Mucosa of rectum (tissue), 2 donors: Measurements from ENCODE around the gene MOV10.

ENCODE experiments used
- H3K27ac ChIP-seq, 2 donors: one replicate each; pipeline ENCODE4 v1.7.0; 2013; ENCODE audit warnings: inconsistent platforms in 2 of 2, low read depth in 2 of 2, low read length in 2 of 2
- H3K27me3 ChIP-seq, 2 donors: one replicate each; pipeline ENCODE4 v1.7.0; 2013; ENCODE audit warnings: low read length in 2 of 2; ENCODE audit not compliant: control insufficient read depth in 2 of 2, insufficient read depth in 2 of 2
- H3K36me3 ChIP-seq, 2 donors: one replicate each; pipeline ENCODE4 v1.7.0; 2013; ENCODE audit warnings: low read length in 2 of 2; ENCODE audit not compliant: control insufficient read depth in 2 of 2, insufficient read depth in 2 of 2
- H3K4me1 ChIP-seq, 2 donors: one replicate each; pipeline ENCODE4 v1.7.0; 2013; ENCODE audit warnings: low read length in 2 of 2, mild to moderate bottlenecking in 1 of 2; ENCODE audit not compliant: control insufficient read depth in 2 of 2, insufficient read depth in 2 of 2
- H3K4me3 ChIP-seq, 2 donors: one replicate each; pipeline ENCODE4 v1.7.0; 2013; ENCODE audit warnings: low read length in 2 of 2
- H3K9ac ChIP-seq, 2 donors: one replicate each; pipeline ENCODE4 v1.7.0; 2013; ENCODE audit warnings: low read length in 2 of 2, low read depth in 1 of 2, mild to moderate bottlenecking in 1 of 2
- H3K9me3 ChIP-seq, 2 donors: one replicate each; pipeline ENCODE4 v1.7.0; 2013; ENCODE audit warnings: low read length in 2 of 2; ENCODE audit not compliant: control insufficient read depth in 2 of 2
- donor health status: healthy.
- donor health status: Normal muscosa, but diverticular disease.

MOV10 gene

DNA sequence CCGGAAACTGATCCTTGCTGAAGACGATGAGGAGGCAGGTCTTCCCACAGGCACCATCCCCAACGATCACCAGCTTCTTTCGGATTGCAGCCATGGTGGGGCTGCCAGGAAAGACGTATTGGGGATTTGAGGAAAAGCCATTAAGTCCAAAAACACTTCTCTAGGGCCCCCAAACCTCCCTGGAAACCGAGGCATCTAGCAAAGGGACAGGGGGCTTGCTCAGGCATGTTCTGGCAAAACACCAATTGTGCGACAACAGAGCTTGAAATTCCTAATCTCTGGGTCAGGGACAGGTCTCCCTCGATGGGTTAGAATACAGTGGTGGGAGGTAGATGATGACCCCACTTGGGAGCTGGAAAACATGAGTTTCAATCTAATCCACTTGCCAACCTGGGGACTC lies 29.2 kb downstream of the MOV10 start:
- Histone ChIP-seq H3K9me3 (no peaks in the 10 kb centered on the region), H3K9ac (peak overlapping the region in 1 of 2 donors; percentile 98), H3K27me3 (no peaks in the 10 kb centered on the region), H3K4me1 (peaks cover 66 to 72% of the 10 kb centered on the region in 2 donors), H3K27ac (peak overlapping the region; percentile 86 to 96), H3K36me3 (peaks cover 28 to 36% of the 10 kb centered on the region in 2 donors), H3K4me3 (peak overlapping the region; percentile 80 to 81)

DNA sequence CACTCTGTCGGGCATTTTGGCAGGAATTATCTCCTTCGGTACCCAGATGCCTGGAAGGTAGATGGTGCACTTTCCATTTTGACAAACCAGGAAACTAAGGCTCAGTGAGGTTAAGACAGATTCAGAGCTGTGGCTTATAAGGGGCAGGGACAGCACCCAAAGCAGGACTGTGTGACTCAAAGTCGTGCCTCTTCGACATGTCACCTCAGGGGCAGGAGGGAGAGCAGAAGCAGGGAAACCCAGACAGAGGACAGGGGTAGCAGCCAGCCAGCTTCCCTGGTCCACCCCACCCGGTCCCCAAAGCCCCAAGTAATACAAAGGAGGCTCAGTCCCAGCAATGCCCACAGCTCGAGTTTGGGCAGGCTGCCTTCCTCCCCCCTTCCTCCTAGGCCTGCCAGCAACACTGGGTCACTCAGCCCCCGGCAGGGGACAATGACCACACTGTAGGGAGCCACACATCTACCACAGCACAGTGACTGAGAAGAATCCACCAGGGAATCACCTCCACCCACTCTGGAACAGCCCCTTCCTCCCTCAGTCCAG lies 30.0 kb downstream of the MOV10 start:
- peak overlapping the region; percentile 80 to 81 for H3K4me3 ChIP-seq
- H3K4me1 ChIP-seq: peaks cover 60 to 66% of the 10 kb centered on the region in 2 donors

DNA sequence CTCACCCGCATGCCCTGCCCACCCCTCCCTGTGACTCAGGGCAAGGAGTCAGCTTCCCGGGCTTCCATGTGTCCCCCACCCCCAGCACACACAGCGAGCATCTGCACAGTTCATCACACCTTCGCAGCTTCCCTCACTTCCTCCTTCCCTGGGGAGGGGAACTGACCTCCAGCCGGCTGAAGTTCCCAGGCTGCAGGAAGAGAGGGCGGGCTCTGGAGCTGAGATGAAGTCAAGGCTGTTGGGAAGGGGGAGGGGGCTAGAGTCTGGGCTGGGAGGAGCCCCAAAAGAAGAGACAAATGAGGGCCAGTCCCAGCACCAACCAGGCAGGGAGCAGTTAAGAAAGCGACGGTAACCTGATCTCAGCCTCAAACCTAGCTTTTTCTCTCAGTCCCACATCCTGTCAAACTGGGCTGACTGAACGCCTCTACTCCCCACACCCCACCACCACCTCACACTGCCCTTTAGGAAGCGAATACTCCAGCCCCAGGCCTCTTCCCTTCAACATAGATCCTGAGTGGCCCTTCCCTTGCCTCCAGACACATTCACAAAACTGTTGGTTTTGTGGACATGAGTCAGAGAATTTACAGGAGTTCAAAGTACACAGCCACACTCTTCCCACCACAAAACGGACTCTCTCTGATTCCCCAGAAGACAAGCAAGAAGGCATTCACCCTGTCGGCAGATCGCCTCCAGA lies 30.6 kb downstream of the MOV10 start:
- Histone ChIP-seq H3K9ac (peak overlapping the region; percentile 80 to 98), H3K27ac (peak overlapping the region; percentile 86 to 96), H3K4me3 (peak overlapping the region; percentile 80 to 81), H3K36me3 (peaks cover 28% of the 10 kb centered on the region in 2 donors), H3K9me3 (no peaks in the 10 kb centered on the region), H3K27me3 (no peaks in the 10 kb centered on the region), H3K4me1 (peaks cover 54 to 59% of the 10 kb centered on the region in 2 donors)

More for the DNA sequence above, 30.0 kb downstream of the MOV10 start:
- Histone ChIP-seq H3K36me3 (peaks cover 28 to 34% of the 10 kb centered on the region in 2 donors), H3K9me3 (no peaks in the 10 kb centered on the region), H3K27me3 (no peaks in the 10 kb centered on the region), H3K9ac (peak overlapping the region; percentile 69 to 98), H3K27ac (peak overlapping the region; percentile 86 to 96)

DNA sequence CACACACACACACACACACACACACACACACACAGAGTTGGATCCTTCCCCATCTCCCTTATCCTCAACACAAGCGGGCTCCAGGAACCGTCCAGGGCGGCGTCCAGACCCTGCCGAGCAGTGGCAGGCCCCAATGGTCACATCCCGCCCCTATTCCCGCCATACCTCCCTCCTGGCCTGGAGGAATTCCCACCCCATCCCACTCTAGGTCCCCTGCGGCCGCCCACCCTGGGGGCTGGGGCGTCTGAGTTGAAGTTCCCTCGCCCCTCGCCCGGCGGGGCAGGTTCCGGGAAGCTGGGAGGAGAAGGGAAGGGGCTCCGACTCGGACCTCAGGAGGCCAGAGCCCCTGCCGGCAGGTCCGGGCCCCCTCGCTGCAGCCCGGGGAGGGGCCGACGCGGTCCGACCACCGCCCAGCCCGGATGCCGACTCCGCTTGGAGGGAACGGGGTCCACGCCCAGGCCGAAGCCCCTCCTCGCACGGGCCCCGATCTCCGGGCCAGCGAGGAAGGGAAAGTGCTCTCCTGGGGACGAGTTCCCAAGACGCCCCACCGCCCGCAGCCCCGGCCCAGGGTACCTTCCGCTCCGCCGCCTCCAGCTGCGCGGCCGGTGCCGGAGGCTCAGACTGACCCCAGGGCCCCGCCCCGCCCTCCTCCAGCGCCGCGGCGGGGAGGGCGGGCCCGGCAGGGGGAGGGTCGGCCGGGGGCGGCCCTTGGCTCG lies 32.2 kb downstream of the MOV10 start, which contains the start of gene RHOC:
Gene RHOC, minus strand, starts transcription at position 623 of the 716 bp plus-strand sequence. CDS start 3,328 bp downstream, outside the sequence.
- Histone ChIP-seq H3K36me3 (peaks cover 19 to 21% of the 10 kb centered on the region in 2 donors), H3K4me3 (peak within 1 kb of the TSS; percentile 80 to 81), H3K4me1 (peaks cover 38 to 44% of the 10 kb centered on the region in 2 donors), H3K9me3 (no peaks in the 10 kb centered on the region), H3K27ac (peak within 1 kb of the TSS; percentile 86 to 96), H3K9ac (peak within 1 kb of the TSS; percentile 97 to 98), H3K27me3 (peaks cover 0 to 2% of the 10 kb centered on the region in 2 donors)

DNA sequence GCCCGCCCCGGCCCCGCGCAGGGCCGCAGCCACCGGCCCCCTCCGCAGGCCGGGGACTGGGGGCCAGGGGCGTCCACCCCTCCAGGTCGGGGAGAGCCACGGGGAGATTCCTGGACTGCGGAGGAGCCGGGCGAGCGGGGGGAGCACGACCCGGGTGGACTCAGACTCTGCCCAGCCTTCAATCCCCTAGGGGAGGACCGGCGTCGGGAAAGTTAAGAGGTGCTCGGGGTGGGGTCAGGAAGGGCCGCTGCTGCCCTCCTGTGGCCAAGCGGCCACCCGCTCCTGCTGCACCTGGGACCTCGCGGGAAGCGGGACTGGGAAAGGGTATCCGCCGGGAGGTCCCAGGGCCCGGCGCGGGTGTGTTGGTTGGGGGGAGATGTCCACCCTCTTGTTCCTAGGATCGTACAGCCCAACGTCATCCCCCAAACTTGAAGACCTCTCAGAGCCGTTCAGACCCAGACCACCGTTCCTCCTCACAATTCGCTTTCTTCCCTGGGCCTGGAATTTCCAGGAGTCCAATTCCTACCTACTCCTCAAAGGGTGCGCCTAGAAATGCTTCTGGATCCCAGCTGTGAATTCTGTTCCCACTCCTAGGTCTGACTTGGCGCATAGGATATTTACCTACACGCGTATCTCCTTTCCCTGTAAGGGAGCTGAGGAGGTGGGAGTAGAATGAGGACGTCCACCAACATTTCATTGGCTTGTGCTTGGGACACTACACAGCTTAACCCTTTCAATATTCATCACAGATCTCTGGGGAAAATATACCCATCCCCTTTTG lies 33.0 kb downstream of the MOV10 start:
- peaks cover 13 to 14% of the 10 kb centered on the region in 2 donors for H3K36me3 ChIP-seq
- H3K9me3 ChIP-seq: no peaks in the 10 kb centered on the region
- H3K4me3 ChIP-seq: peak overlapping the region; percentile 61 to 81
- peaks cover 0 to 2% of the 10 kb centered on the region in 2 donors for H3K27me3 ChIP-seq
- H3K4me1 ChIP-seq: peaks cover 32 to 39% of the 10 kb centered on the region in 2 donors
- peak overlapping the region; percentile 86 to 96 for H3K27ac ChIP-seq
- peak overlapping the region in 1 of 2 donors; percentile 98 for H3K9ac ChIP-seq

DNA sequence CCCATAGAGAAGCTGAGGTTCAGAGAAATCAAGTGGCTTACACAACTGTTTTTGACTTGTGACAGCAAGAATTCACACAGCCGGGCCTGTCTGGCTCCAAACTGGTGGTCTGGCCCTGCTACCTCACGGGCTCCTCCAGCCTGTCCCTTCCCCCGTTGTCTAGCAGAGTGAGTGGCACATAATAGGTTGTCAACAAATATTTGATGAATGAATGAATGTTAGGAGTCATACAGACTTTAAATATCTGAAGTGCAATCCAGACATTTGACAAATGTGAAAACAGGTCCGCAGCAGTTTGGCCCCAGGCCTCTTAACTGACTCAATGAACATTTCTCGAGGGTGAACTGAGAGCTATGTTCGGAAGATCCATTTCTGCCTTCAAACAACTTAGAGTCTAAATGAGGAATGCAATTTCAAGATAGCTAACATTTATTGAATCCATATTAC lies 33.6 kb downstream of the MOV10 start:
- Histone ChIP-seq H3K9me3 (no peaks in the 10 kb centered on the region), H3K27me3 (peaks cover 0 to 2% of the 10 kb centered on the region in 2 donors), H3K9ac (no peak overlapping the region), H3K4me3 (no peak overlapping the region), H3K36me3 (peaks cover 6 to 8% of the 10 kb centered on the region in 2 donors), H3K4me1 (peaks cover 26 to 37% of the 10 kb centered on the region in 2 donors), H3K27ac (no peak overlapping the region)

DNA sequence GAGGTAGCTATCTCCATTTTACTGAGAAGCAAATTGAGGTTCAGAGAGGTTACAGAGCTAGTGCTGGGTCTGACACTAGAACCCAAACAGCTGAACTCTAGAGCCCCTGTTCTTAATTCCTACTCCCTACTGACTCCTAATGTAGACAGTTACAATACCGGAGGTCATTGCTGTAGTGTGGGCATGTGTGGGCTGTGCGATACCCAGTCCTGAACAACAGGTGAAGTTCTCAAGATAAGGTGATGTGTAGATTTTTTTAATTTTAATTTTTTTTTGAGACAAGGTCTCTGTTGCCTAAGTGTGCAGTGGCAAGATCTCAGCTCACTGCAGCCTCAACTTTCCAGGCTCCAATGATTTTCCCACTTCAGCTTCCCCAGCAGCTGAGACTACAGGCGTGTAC lies 34.0 kb downstream of the MOV10 start:
- Histone ChIP-seq H3K27ac (no peak overlapping the region), H3K9ac (no peak overlapping the region), H3K9me3 (no peaks in the 10 kb centered on the region), H3K4me1 (peaks cover 26 to 33% of the 10 kb centered on the region in 2 donors), H3K36me3 (peaks cover 2 to 4% of the 10 kb centered on the region in 2 donors), H3K4me3 (no peak overlapping the region), H3K27me3 (peaks cover 0 to 2% of the 10 kb centered on the region in 2 donors)

DNA sequence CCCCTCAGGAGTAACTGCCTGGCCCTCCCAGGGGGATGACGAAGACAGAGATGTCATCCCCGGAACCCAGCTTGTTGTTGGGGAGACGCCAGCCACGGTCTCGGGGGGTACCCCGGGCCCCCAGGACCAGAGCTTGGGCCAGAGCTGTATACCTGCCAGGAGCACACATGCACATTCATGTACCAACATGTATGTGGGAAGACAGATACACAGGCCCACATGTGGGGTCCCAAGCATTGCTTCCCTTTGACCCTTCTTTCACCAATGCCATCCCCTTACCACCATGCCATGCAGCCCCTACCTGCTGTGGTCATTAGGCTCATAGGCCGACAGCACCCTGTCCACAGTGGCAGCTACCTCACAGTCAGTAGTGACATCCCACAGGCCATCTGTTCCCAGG lies 35.7 kb downstream of the MOV10 start:
- Histone ChIP-seq H3K9ac (no peak overlapping the region), H3K9me3 (no peaks in the 10 kb centered on the region), H3K27ac (no peak overlapping the region), H3K36me3 (no peaks in the 10 kb centered on the region), H3K4me1 (peaks cover 22 to 28% of the 10 kb centered on the region in 2 donors), H3K4me3 (no peak overlapping the region), H3K27me3 (peaks cover 0 to 2% of the 10 kb centered on the region in 2 donors)

DNA sequence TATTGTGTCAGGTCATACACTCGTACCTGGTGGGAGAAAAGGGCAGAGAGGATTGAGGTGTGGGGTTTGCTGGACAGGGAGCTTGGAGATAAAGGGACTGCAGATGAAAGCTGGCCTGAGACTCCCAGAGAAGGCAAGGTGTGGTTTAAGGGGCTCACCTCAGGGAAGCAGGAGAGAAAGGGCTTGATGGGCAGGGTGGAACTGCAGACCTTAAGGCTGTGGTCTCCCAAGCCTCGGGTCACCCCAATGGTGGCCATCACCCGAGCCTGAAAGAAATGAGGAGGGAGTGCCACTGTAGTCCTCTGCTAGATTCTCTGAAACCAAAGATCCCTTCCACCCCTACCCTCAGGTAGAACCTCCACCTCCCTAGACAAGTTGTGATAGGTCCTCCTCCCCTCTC lies 36.1 kb downstream of the MOV10 start:
- H3K4me3 ChIP-seq: no peak overlapping the region
- H3K9me3 ChIP-seq: no peaks in the 10 kb centered on the region
- peaks cover 19 to 26% of the 10 kb centered on the region in 2 donors for H3K4me1 ChIP-seq
- H3K27me3 ChIP-seq: peaks cover 0 to 2% of the 10 kb centered on the region in 2 donors
- no peaks in the 10 kb centered on the region for H3K36me3 ChIP-seq
- H3K9ac ChIP-seq: no peak overlapping the region
- no peak overlapping the region for H3K27ac ChIP-seq
